Peyer's patch (tissue), 4 donors: ENCODE results near the gene PEX16. TPM values are rescaled to one million over a fixed set of nuclear protein-coding genes. Genes with fewer than 3 reads are reported as not detected.
A peak's percentile ranks its signal among the peaks of the same experiment; 100 is the strongest.

Experiments
- DNase-seq, 3 donors: peaks; one replicate each; pipeline ENCODE4 v3.0.0-alpha.2; 2017 to 2019
- H3K27ac ChIP-seq, 4 donors: fragments of 200-600 bp; sonication (generic); one replicate each; pipeline ENCODE4 v1.5.1; 2016 to 2019
- H3K27me3 ChIP-seq, 2 donors: fragments of 200-600 bp; sonication (generic); one replicate each; pipeline ENCODE4 v1.5.1; 2019
- H3K36me3 ChIP-seq, 3 donors: fragments of 200-600 bp; sonication (generic); one replicate each; pipeline ENCODE4 v1.5.1; 2016 to 2019
- H3K4me1 ChIP-seq, 4 donors: fragments of 200-600 bp; sonication (generic); one replicate each; pipeline ENCODE4 v1.5.1; 2016 to 2019
- H3K4me3 ChIP-seq, 4 donors: fragments of 200-600 bp; sonication (generic); 1 replicate in 3 of 4; 2 replicates in 1 of 4; pipeline ENCODE4 v1.5.1; 2016 to 2019; ENCODE audit warnings: mild to moderate bottlenecking in 1 of 4
- H3K9me3 ChIP-seq, 4 donors: fragments of 200-600 bp; sonication (generic); one replicate each; pipeline ENCODE4 v1.5.1; 2016 to 2019; ENCODE audit warnings: mild to moderate bottlenecking in 1 of 4
- POLR2A ChIP-seq, 2 donors: fragments of 450-650 bp; IDR thresholded peaks; one replicate each; pipeline ENCODE4 v1.5.1; 2017; ENCODE audit warnings: antibody characterized with exemption in 2 of 2, mild to moderate bottlenecking in 2 of 2, moderate library complexity in 2 of 2
- total RNA-seq, 4 donors: library from RNA; depleted of rRNA; stranded (reverse); fragments of >200 nt; gene quantifications; one replicate each; pipeline ENCODE4 v1.1.0, GENCODE V29; 2016
- TF ChIP-seq, protein P1 (sequence below), 6 experiments: fragments of 450-650 bp in 4 of 6; fragments of 200-600 bp in 2 of 6; sonication (generic) in 1 of 6; IDR thresholded peaks; one replicate each; pipeline ENCODE4 v1.5.1; 2017 to 2019; ENCODE audit warnings: antibody characterized with exemption in 6 of 6, mild to moderate bottlenecking in 3 of 6, moderate library complexity in 1 of 6

PEX16 gene
- total RNA-seq, 4 donors from 2014 or later: 46.2 to 66.8 (median 63.0) TPM

DNA sequence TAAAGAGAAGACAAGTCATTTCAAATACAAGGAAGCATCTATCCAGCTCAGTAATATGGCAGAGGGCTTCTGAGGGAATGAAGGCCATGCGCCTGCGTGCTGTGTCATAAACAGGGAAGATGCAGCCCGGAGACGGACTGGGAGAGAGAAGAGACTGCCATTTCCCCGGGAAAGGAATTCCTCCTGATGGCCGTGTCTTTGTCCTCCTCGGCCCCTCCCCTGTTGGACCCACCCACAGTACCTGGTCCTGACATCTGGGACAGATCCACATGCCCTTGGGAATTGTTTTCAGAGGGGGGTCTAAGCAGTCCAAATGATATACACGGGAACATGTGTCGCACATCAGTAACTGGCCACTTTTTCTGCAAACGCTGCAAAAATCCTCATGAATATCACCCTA is 20.2 kb upstream of the PEX16 start:
- no peak overlapping the region for H3K4me3 ChIP-seq
- DNase-seq: no peak
- H3K4me1 ChIP-seq: peaks cover 0 to 8% (median 2%) of the 10 kb centered on the region in 4 donors
- no peaks in the 10 kb centered on the region for H3K27me3 ChIP-seq
- H3K36me3 ChIP-seq: peaks cover 0 to 58% (median 0%) of the 10 kb centered on the region in 3 donors
- no peaks in the 10 kb centered on the region for H3K9me3 ChIP-seq
- H3K27ac ChIP-seq: peak overlapping the region in 1 of 4 donors; percentile 26
- TF ChIP-seq POLR2A (IDR thresholded peaks at IDR 0.05): no peak

DNA sequence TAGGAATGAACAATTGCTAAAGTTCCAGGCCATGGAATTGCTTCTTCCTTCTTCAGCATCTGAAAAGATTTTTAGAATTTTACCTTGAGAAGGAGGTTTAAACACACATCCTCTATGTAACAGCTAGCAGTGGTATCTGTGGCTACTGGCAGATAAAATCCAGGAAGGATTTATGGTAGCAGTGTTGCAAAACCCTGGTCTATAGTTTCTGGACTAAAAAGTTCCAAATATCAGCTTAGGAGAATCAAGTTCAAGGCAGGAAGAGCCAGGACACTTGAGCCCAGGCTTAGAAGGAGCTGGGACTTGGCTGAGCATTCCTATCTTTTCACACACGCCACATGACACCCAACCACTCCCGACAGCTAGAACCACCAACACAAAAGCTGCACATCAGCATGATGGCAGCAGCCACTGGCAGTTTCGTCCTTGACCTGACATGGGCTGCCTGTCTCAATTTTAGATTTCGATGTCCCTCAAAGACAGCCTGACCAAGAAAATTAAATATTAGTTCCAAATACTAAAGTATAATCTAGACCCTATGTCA is 18.9 kb upstream of the PEX16 start:
- TF ChIP-seq, protein P1, sequence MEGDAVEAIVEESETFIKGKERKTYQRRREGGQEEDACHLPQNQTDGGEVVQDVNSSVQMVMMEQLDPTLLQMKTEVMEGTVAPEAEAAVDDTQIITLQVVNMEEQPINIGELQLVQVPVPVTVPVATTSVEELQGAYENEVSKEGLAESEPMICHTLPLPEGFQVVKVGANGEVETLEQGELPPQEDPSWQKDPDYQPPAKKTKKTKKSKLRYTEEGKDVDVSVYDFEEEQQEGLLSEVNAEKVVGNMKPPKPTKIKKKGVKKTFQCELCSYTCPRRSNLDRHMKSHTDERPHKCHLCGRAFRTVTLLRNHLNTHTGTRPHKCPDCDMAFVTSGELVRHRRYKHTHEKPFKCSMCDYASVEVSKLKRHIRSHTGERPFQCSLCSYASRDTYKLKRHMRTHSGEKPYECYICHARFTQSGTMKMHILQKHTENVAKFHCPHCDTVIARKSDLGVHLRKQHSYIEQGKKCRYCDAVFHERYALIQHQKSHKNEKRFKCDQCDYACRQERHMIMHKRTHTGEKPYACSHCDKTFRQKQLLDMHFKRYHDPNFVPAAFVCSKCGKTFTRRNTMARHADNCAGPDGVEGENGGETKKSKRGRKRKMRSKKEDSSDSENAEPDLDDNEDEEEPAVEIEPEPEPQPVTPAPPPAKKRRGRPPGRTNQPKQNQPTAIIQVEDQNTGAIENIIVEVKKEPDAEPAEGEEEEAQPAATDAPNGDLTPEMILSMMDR (IDR thresholded peaks at IDR 0.05): no peak
- TF ChIP-seq POLR2A (IDR thresholded peaks at IDR 0.05): no peak
- DNase-seq: no peak
- Histone ChIP-seq H3K36me3 (peaks cover 0 to 53% (median 0%) of the 10 kb centered on the region in 3 donors), H3K27ac (no peak overlapping the region), H3K4me3 (no peak overlapping the region), H3K27me3 (no peaks in the 10 kb centered on the region), H3K9me3 (no peaks in the 10 kb centered on the region), H3K4me1 (peaks cover 0 to 10% (median 2%) of the 10 kb centered on the region in 4 donors)

DNA sequence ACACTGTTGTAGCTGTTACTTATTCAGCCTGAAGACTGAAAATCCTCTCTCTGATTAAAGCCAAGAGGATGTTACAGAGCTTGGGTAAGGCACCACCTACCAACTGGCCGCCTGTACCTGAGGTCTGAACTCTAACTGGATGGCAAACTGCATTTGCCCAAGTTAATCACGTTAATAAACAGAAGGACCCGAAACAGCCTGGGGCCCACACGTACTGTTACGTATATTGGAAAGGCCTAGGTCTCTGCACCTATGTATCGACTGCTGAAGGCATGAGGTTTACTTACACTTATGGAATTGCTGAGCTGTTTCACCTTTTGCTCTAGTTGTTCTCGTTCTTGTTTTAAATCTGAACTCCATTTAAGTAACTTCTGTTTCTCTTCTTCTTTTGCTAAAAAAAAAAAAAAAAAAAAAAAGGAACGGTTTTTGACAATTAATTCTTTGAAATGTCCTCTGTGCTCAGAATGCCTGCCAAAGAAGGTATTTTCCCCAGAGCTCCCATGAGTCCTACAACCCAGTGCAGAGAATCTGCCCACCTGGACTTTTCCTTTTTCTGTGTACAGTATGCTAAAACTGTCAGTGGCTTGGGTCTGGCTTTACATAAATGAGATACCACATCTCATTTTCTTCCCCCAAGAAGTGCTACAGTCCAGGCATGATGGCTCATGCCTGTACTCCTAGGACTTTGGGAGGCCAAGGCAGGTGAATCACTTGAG is 17.8 kb upstream of the PEX16 start:
- peaks cover 0 to 18% (median 8%) of the 10 kb centered on the region in 4 donors for H3K4me1 ChIP-seq
- peaks cover 0 to 53% (median 0%) of the 10 kb centered on the region in 3 donors for H3K36me3 ChIP-seq
- H3K9me3 ChIP-seq: no peaks in the 10 kb centered on the region
- no peak for DNase-seq
- H3K27me3 ChIP-seq: no peaks in the 10 kb centered on the region
- peak overlapping the region in 1 of 4 donors; percentile 57 for H3K27ac ChIP-seq
- no peak overlapping the region for H3K4me3 ChIP-seq
- no peak for TF ChIP-seq POLR2A (IDR thresholded peaks at IDR 0.05)

DNA sequence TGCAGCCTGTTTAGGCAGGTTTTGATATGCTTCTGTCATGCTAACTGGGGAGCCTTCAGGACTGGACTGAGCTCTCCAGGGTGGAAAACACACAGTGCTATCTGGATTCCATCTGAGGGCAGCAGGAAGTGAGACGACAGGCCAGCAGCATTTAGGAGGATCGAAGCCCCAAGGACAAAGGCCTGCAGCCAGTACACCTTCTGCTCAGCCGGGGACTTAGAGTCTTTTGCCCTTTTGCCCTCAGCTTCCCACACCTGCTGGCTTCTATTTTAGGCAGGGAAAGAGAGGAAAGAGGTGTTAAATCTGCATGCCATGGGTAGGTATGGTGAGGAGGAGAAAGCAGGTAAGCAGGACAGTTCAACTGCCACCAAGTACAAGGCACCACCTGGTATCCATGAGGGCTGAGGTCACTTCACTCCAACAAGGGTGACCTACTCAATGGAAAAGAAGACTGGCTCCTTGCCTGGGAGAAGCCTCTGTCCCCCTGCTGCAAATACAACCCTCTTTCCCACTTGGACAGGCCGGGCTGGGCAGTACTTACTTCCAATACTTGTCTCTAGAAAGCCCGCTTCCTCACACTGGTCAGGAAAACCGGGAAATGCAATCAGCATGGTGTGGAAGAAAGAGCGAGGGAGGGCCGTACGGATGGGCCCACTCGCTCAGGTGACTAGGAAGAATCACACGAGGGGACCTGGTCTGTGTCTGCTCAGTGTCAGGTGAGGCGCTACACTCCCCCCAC is 17.1 kb upstream of the PEX16 start:
- Histone ChIP-seq H3K4me1 (peaks cover 0 to 22% (median 13%) of the 10 kb centered on the region in 4 donors), H3K36me3 (peaks cover 0 to 53% (median 0%) of the 10 kb centered on the region in 3 donors), H3K9me3 (no peaks in the 10 kb centered on the region), H3K27me3 (no peaks in the 10 kb centered on the region), H3K4me3 (no peak overlapping the region), H3K27ac (peak overlapping the region in 1 of 4 donors; percentile 57)
- DNase-seq: no peak
- TF ChIP-seq POLR2A (IDR thresholded peaks at IDR 0.05): no peak

DNA sequence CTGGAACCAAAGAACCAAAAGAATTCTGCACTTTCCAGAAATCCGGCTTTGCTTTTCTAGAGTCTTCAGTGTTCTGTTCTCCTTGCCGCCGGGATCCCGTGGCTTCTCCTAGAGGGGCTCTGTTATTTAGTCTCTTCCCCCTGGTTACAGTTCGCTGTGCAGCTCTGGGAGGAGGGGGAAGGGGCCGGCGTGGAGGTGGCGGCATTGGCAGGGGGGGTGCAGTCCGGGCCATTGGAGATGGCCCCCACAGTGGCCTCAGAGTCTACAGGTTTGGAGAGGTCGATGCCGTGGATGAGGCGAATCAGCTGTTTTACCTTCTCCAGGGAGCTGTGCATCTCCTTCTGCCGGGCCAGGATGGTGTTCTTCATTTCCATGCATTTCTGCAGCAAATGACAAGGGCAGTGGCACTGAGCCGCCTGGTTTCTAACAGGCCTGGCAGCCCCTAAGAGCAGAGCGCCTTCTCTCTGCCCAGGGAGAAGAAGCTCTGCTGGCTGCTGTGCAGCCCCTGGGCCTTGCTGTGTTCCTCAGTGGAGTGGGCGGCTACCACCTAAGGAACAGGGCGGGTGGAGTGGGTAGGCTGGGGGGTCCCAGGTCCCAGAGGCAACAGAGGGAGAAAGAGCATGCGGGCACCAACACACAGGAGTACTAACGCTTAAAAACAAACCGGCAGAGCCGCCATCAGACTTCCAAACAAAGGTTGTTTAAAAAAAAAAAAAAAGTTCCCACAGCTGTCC is 16.3 kb upstream of the PEX16 start:
- peaks cover 0 to 53% (median 0%) of the 10 kb centered on the region in 3 donors for H3K36me3 ChIP-seq
- H3K27me3 ChIP-seq: no peaks in the 10 kb centered on the region
- TF ChIP-seq, protein P1 (IDR thresholded peaks at IDR 0.05): no peak
- no peak for TF ChIP-seq POLR2A (IDR thresholded peaks at IDR 0.05)
- peak overlapping the region in 1 of 4 donors; percentile 57 for H3K27ac ChIP-seq
- H3K4me3 ChIP-seq: no peak overlapping the region
- DNase-seq: no peak
- H3K4me1 ChIP-seq: peaks cover 0 to 27% (median 16%) of the 10 kb centered on the region in 4 donors
- no peaks in the 10 kb centered on the region for H3K9me3 ChIP-seq

DNA sequence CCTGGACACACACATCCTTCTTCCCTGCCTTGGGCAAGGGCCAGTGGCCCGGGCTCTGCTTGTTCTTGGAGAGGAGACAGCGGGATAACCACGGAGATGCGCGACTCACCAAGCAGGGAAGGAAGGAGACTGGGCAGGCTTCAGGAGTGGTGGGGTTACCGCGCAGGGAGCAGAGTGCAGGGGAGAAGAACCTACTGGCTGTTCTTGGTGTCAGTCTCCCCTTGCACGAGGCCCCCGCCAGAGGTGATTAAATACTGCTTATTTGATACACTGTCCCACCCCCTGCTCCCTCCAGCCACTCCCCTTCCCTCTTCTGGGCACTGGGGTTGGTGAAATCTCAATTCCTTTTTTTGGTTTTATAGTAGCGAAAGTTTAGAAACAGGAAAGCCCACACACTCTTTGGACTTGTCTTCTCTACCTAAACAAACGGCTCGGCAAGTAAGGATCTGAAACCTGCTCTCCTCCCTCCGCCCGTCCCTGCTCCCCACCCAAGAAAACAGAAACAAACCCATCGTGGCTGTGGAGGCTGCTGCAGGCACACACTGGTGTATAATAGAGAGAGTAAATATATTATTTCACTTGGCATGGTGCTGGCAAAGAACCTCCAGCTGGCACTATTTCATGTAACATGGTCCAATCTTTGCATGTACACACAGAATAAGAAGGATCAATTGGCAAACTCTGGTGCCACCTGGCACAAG is 15.6 kb upstream of the PEX16 start:
- Histone ChIP-seq H3K27ac (peak overlapping the region in 1 of 4 donors; percentile 57), H3K36me3 (peaks cover 0 to 51% (median 0%) of the 10 kb centered on the region in 3 donors), H3K9me3 (no peaks in the 10 kb centered on the region), H3K4me3 (peak overlapping the region in 1 of 4 donors; percentile 10), H3K4me1 (peaks cover 0 to 27% (median 16%) of the 10 kb centered on the region in 4 donors), H3K27me3 (no peaks in the 10 kb centered on the region)
- no peak for TF ChIP-seq POLR2A (IDR thresholded peaks at IDR 0.05)
- TF ChIP-seq, protein P1 (IDR thresholded peaks at IDR 0.05): no peak
- DNase-seq: peak in 2 of 3 donors; percentile 73 to 74
